Neural cell (in vitro differentiated cells): ENCODE measurements around the gene HS3ST3B1. TPM values are rescaled to one million over a fixed set of nuclear protein-coding genes. Genes with fewer than 3 reads are reported as not detected.

ENCODE experiments used
- H2AFZ ChIP-seq: fragments of 200-600, 300-800 bp; sonication (generic), shearing (Covaris generic); 2 replicates; pipeline ENCODE4 v1.6.0; 2014; ENCODE audit warnings: low read depth, mild to moderate bottlenecking, antibody characterized with exemption, low read length, moderate library complexity
- H3F3A ChIP-seq: fragments of 200-600 bp; shearing (Covaris generic); 2 replicates; pipeline ENCODE4 v1.6.1; 2016; ENCODE audit warnings: mild to moderate bottlenecking, moderate library complexity, mixed read lengths, antibody characterized with exemption, low read length; ENCODE audit not compliant: insufficient read depth, poor library complexity, severe bottlenecking
- H3K27ac ChIP-seq: fragments of 200-600, 300-800 bp; sonication (generic), shearing (Covaris generic); 2 replicates; pipeline ENCODE4 v1.5.1; 2014; ENCODE audit warnings: mild to moderate bottlenecking, low read length, moderate library complexity
- H3K27me3 ChIP-seq: fragments of 300-800, 200-600 bp; sonication (generic), shearing (Covaris generic); 2 replicates; pipeline ENCODE4 v1.6.0; 2014; ENCODE audit warnings: mild to moderate bottlenecking, low read depth, low read length, moderate library complexity; ENCODE audit not compliant: insufficient read depth
- H3K36me3 ChIP-seq: fragments of 300-800, 200-600 bp; sonication (generic), shearing (Covaris generic); 2 replicates; pipeline ENCODE4 v1.5.1; 2014; ENCODE audit warnings: mild to moderate bottlenecking, antibody characterized with exemption, low read length, moderate library complexity; ENCODE audit not compliant: insufficient read depth
- H3K4me2 ChIP-seq: fragments of 300-800, 200-600 bp; sonication (generic), shearing (Covaris generic); 2 replicates; pipeline ENCODE4 v1.6.0; 2014; ENCODE audit warnings: mild to moderate bottlenecking, low read length
- H3K4me3 ChIP-seq: fragments of 300-800, 200-600 bp; sonication (generic), shearing (Covaris generic); 2 replicates; pipeline ENCODE4 v1.5.1; 2014; ENCODE audit warnings: mild to moderate bottlenecking, low read length, moderate library complexity
- H3K79me2 ChIP-seq: fragments of 200-600 bp; shearing (Covaris generic); replicated peaks from 2 replicates; pipeline ENCODE4 v1.6.0; 2014; ENCODE audit warnings: mild to moderate bottlenecking, low read length, moderate library complexity; ENCODE audit not compliant: insufficient read depth
- H3K9ac ChIP-seq: fragments of 300-800, 200-600 bp; sonication (generic), shearing (Covaris generic); 2 replicates; pipeline ENCODE4 v1.6.1; 2016; ENCODE audit warnings: mild to moderate bottlenecking, low read length, mixed read lengths
- H3K9me2 ChIP-seq: fragments of 200-600 bp; shearing (Covaris generic); 2 replicates; pipeline ENCODE4 v1.6.1; 2016; ENCODE audit warnings: mild to moderate bottlenecking, low read length, mixed read lengths; ENCODE audit not compliant: insufficient read depth
- H3K9me3 ChIP-seq: fragments of 200-600, 300-800 bp; sonication (generic), shearing (Covaris generic); 2 replicates; pipeline ENCODE4 v1.6.1; 2016; ENCODE audit warnings: mild to moderate bottlenecking, mixed run types, low read length, moderate library complexity, mixed read lengths
- H4K20me1 ChIP-seq: fragments of 200-600 bp; shearing (Covaris generic); 2 replicates; pipeline ENCODE4 v1.6.1; 2016; ENCODE audit warnings: mild to moderate bottlenecking, mixed run types; ENCODE audit not compliant: insufficient read depth
- EP300 ChIP-seq: fragments of 450-650 bp; conservative IDR thresholded peaks from 2 replicates; pipeline ENCODE4 v1.6.1; 2014; ENCODE audit warnings: antibody characterized with exemption, mild to moderate bottlenecking, moderate library complexity; ENCODE audit not compliant: poor library complexity, severe bottlenecking
- EZH2 ChIP-seq: fragments of 200-600, 300-800 bp; shearing (Covaris generic), sonication (generic); IDR thresholded peaks from 2 replicates; pipeline ENCODE4 v1.6.1; 2014; ENCODE audit warnings: antibody characterized with exemption, low read length, borderline replicate concordance, mild to moderate bottlenecking; ENCODE audit not compliant: insufficient read depth, poor library complexity, severe bottlenecking
- MXI1 ChIP-seq: fragments of 450-650 bp; conservative IDR thresholded peaks from 2 replicates; pipeline ENCODE4 v1.6.1; 2014; ENCODE audit warnings: antibody characterized with exemption, mild to moderate bottlenecking; ENCODE audit not compliant: poor library complexity, severe bottlenecking
- POLR2AphosphoS5 ChIP-seq: IDR thresholded peaks from 2 replicates; pipeline ENCODE4 v1.6.1; 2012
- RAD21 ChIP-seq: fragments of 450-650 bp; conservative IDR thresholded peaks from 2 replicates; pipeline ENCODE4 v1.6.1; 2014; ENCODE audit warnings: antibody characterized with exemption, mild to moderate bottlenecking, moderate library complexity
- SMC3 ChIP-seq: fragments of 450-650 bp; conservative IDR thresholded peaks from 2 replicates; pipeline ENCODE4 v1.6.1; 2014; ENCODE audit warnings: antibody characterized with exemption, mild to moderate bottlenecking, moderate library complexity; ENCODE audit not compliant: poor library complexity
- TAF1 ChIP-seq: IDR thresholded peaks from 2 replicates; pipeline ENCODE4 v1.6.1; 2012; ENCODE audit warnings: low read depth
- polyA plus RNA-seq: library from polyadenylated mRNA; depleted of rRNA; stranded (reverse); fragments of >200 nt; gene quantifications from 2 replicates; pipeline ENCODE4 v1.2.3, GENCODE V29; 2014
- TF ChIP-seq, protein P1 (sequence below): IDR thresholded peaks from 2 replicates; pipeline ENCODE4 v1.6.1; 2012; ENCODE audit warnings: borderline replicate concordance
- TF ChIP-seq, protein P2 (sequence below): fragments of 450-650 bp; IDR thresholded peaks from 2 replicates; pipeline ENCODE4 v1.5.1; 2014; ENCODE audit warnings: antibody characterized with exemption, mild to moderate bottlenecking, moderate library complexity; ENCODE audit not compliant: poor library complexity, severe bottlenecking

HS3ST3B1 gene
- polyA plus RNA-seq, 1 donor from 2014 or later, result 0.58 TPM

DNA sequence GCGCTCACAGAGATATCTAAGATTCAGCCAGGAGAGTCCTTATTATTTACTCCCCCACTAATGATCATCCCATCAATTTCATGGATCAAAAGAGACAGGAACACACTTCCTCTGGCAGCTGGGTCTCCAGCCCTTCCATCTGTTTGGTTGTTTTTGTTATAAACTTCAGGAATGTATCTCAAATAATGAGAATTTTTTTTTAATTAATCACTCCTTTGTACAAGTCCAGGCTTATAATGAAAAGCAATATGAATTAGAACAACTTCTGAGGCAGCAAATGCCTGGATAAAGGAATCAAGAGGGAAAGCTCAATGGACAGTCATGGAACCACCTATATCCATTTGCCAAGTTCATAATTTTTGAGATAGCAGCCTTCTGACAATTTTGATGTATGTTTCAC lies 73.4 kb downstream of the HS3ST3B1 start:
- no peak overlapping the region for H3K27ac ChIP-seq
- no peaks in the 10 kb centered on the region for H4K20me1 ChIP-seq
- H3K36me3 ChIP-seq, result no peaks in the 10 kb centered on the region
- H3F3A ChIP-seq, result no peaks in the 10 kb centered on the region
- no peak overlapping the region for H3K4me2 ChIP-seq
- TF ChIP-seq MXI1 (no peak), EP300 (no peak), TAF1 (no peak), SMC3 (no peak)
- TF ChIP-seq, protein P1, sequence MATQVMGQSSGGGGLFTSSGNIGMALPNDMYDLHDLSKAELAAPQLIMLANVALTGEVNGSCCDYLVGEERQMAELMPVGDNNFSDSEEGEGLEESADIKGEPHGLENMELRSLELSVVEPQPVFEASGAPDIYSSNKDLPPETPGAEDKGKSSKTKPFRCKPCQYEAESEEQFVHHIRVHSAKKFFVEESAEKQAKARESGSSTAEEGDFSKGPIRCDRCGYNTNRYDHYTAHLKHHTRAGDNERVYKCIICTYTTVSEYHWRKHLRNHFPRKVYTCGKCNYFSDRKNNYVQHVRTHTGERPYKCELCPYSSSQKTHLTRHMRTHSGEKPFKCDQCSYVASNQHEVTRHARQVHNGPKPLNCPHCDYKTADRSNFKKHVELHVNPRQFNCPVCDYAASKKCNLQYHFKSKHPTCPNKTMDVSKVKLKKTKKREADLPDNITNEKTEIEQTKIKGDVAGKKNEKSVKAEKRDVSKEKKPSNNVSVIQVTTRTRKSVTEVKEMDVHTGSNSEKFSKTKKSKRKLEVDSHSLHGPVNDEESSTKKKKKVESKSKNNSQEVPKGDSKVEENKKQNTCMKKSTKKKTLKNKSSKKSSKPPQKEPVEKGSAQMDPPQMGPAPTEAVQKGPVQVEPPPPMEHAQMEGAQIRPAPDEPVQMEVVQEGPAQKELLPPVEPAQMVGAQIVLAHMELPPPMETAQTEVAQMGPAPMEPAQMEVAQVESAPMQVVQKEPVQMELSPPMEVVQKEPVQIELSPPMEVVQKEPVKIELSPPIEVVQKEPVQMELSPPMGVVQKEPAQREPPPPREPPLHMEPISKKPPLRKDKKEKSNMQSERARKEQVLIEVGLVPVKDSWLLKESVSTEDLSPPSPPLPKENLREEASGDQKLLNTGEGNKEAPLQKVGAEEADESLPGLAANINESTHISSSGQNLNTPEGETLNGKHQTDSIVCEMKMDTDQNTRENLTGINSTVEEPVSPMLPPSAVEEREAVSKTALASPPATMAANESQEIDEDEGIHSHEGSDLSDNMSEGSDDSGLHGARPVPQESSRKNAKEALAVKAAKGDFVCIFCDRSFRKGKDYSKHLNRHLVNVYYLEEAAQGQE, result no peak
- TF ChIP-seq, protein P2, sequence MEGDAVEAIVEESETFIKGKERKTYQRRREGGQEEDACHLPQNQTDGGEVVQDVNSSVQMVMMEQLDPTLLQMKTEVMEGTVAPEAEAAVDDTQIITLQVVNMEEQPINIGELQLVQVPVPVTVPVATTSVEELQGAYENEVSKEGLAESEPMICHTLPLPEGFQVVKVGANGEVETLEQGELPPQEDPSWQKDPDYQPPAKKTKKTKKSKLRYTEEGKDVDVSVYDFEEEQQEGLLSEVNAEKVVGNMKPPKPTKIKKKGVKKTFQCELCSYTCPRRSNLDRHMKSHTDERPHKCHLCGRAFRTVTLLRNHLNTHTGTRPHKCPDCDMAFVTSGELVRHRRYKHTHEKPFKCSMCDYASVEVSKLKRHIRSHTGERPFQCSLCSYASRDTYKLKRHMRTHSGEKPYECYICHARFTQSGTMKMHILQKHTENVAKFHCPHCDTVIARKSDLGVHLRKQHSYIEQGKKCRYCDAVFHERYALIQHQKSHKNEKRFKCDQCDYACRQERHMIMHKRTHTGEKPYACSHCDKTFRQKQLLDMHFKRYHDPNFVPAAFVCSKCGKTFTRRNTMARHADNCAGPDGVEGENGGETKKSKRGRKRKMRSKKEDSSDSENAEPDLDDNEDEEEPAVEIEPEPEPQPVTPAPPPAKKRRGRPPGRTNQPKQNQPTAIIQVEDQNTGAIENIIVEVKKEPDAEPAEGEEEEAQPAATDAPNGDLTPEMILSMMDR, result no peak
- H3K9me2 ChIP-seq, result no peaks in the 10 kb centered on the region
- H3K9ac ChIP-seq, result no peak overlapping the region
- H3K79me2 ChIP-seq, result no peaks in the 10 kb centered on the region
- no peaks in the 10 kb centered on the region for H3K9me3 ChIP-seq
- no peak overlapping the region for H2AFZ ChIP-seq
- H3K4me3 ChIP-seq, result no peak overlapping the region
- no peaks in the 10 kb centered on the region for H3K27me3 ChIP-seq

DNA sequence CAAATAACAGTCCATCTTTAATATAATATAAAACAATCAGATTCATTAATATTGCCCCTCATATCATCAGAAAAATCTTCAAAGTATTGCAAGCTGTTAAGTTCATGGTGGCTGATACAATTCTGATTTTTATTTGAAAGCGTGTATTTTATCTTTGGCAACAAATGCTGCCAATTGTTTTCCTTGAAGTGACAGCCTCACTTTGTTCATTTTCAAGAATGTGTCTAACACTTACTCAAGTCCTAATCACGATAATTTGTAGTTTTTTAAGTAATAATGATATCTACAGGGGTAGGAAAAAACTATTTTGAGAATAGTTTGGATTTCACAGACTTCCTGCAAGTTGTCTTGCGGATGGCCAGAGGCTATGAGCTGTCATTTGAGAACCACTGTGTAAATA lies 75.8 kb downstream of the HS3ST3B1 start:
- H3K36me3 ChIP-seq, result no peaks in the 10 kb centered on the region
- H3K27ac ChIP-seq, result no peak overlapping the region
- no peak overlapping the region for H3K9ac ChIP-seq
- H4K20me1 ChIP-seq, result no peaks in the 10 kb centered on the region
- H3F3A ChIP-seq, result no peaks in the 10 kb centered on the region
- no peak overlapping the region for H3K4me2 ChIP-seq
- TF ChIP-seq TAF1, result no peak
- no peak for TF ChIP-seq RAD21
- TF ChIP-seq SMC3, result no peak
- TF ChIP-seq POLR2AphosphoS5, result no peak
- no peak for TF ChIP-seq MXI1
- TF ChIP-seq EZH2, result no peak
- TF ChIP-seq, protein P2, result no peak
- TF ChIP-seq, protein P1, result no peak
- no peak for TF ChIP-seq EP300
- no peaks in the 10 kb centered on the region for H3K79me2 ChIP-seq
- H3K9me2 ChIP-seq, result no peaks in the 10 kb centered on the region
- no peak overlapping the region for H3K4me3 ChIP-seq
- no peaks in the 10 kb centered on the region for H3K27me3 ChIP-seq
- H2AFZ ChIP-seq, result no peak overlapping the region
- no peaks in the 10 kb centered on the region for H3K9me3 ChIP-seq
